Caco-2 (cell line): Measurements from ENCODE around the gene CD82. TPM values are rescaled to one million over a fixed set of nuclear protein-coding genes. Genes with fewer than 3 reads are reported as not detected.
A peak's percentile ranks its signal among the peaks of the same experiment; 100 is the strongest.
"Not testable (repeated sequence)": the region's sequence is repeated elsewhere in the genome, so short reads cannot be mapped to it uniquely, and the experiment has no call there.

Source experiments
- BruUV-seq: library from RNA; stranded (reverse); fragments of 400-500 nt; replicated peaks from 2 replicates; lab custom pipeline; 2021; lab: Mats Ljungman, UMichigan
- CTCF ChIA-PET: fragments of 300-600 bp; sonication (Branson Sonifier 250); formaldehyde crosslinking; loops from one replicate; lab custom pipeline; 2022; ENCODE audit warnings: antibody characterized with exemption; lab: Charles Lee
- POLR2A ChIA-PET: fragments of 300-600 bp; sonication (Branson Sonifier 250); formaldehyde crosslinking; loops from one replicate; lab custom pipeline; 2022; ENCODE audit warnings: antibody characterized with exemption; lab: Charles Lee
- DNase-seq, 2 experiments: peaks; one replicate each; pipeline versions ENCODE4 v3.0.0 to v3.0.0-alpha.2; 2020 to 2022
- H3K27me3 ChIP-seq: replicated peaks from 2 replicates; pipeline ENCODE4 v1.6.0; 2011; ENCODE audit warnings: low read length; ENCODE audit not compliant: control insufficient read depth, insufficient read depth
- H3K36me3 ChIP-seq: 2 replicates; pipeline ENCODE4 v1.5.1; 2011; ENCODE audit warnings: low read length; ENCODE audit not compliant: control insufficient read depth, insufficient read depth
- H3K4me1 ChIP-seq: fragments of 250-450 bp; sonication (Bioruptor Pico); 2 replicates; pipeline ENCODE4 v1.5.1; 2020; ENCODE audit warnings: mild to moderate bottlenecking
- H3K4me3 ChIP-seq: 2 replicates; pipeline ENCODE4 v1.5.1; 2011; ENCODE audit warnings: low read depth, mild to moderate bottlenecking, control low read depth, low read length
- H3K9me3 ChIP-seq: fragments of 250-450 bp; sonication (Bioruptor Pico); 2 replicates; pipeline ENCODE4 v1.5.1; 2020; ENCODE audit warnings: mild to moderate bottlenecking, moderate library complexity
- H3K27ac Mint-ChIP-seq: one replicate; pipeline ENCODE4 v1.8.0; 2022; ENCODE audit warnings: mixed read lengths; ENCODE audit not compliant: unreplicated experiment
- H3K27me3 Mint-ChIP-seq: one replicate; pipeline ENCODE4 v1.8.0; 2022; ENCODE audit warnings: mixed read lengths; ENCODE audit not compliant: insufficient read depth, unreplicated experiment
- H3K36me3 Mint-ChIP-seq: one replicate; pipeline ENCODE4 v1.8.0; 2022; ENCODE audit warnings: mild to moderate bottlenecking, mixed read lengths; ENCODE audit not compliant: insufficient read depth, unreplicated experiment
- H3K4me1 Mint-ChIP-seq: one replicate; pipeline ENCODE4 v1.8.0; 2022; ENCODE audit warnings: low read depth, mixed read lengths; ENCODE audit not compliant: unreplicated experiment
- H3K4me3 Mint-ChIP-seq: one replicate; pipeline ENCODE4 v1.8.0; 2022; ENCODE audit warnings: mild to moderate bottlenecking, moderate library complexity, mixed read lengths; ENCODE audit not compliant: unreplicated experiment
- H3K9me3 Mint-ChIP-seq: one replicate; pipeline ENCODE4 v1.8.0; 2022; ENCODE audit warnings: mixed read lengths; ENCODE audit not compliant: unreplicated experiment
- CTCF ChIP-seq, 2 experiments: fragments of 200-600 bp in 1 of 2; IDR thresholded peaks; 1 replicate in 1 of 2; 2 replicates in 1 of 2; pipeline versions ENCODE4 v1.5.1 to v1.8.0; 2011 to 2022; ENCODE audit warnings: antibody characterized with exemption in 1 of 2, control low read depth in 1 of 2, inconsistent platforms in 1 of 2, low read depth in 1 of 2, low read length in 1 of 2, mild to moderate bottlenecking in 1 of 2, moderate library complexity in 1 of 2; ENCODE audit not compliant: insufficient read depth in 1 of 2, severe bottlenecking in 1 of 2, unreplicated experiment in 1 of 2
- intact Hi-C: fragments of 100-400 bp; cut with micrococcal nuclease; formaldehyde crosslinking; loops from one replicate; pipeline ENCODE4 v1.10.0; 2022; ENCODE audit not compliant: unreplicated experiment
- total RNA-seq: library from RNA; stranded (reverse); gene quantifications from 2 replicates; pipeline ENCODE4 v1.2.3, GENCODE V29; 2022

The CD82 gene
- total RNA-seq, 1 experiment from 2014 or later = 4.3 TPM

DNA sequence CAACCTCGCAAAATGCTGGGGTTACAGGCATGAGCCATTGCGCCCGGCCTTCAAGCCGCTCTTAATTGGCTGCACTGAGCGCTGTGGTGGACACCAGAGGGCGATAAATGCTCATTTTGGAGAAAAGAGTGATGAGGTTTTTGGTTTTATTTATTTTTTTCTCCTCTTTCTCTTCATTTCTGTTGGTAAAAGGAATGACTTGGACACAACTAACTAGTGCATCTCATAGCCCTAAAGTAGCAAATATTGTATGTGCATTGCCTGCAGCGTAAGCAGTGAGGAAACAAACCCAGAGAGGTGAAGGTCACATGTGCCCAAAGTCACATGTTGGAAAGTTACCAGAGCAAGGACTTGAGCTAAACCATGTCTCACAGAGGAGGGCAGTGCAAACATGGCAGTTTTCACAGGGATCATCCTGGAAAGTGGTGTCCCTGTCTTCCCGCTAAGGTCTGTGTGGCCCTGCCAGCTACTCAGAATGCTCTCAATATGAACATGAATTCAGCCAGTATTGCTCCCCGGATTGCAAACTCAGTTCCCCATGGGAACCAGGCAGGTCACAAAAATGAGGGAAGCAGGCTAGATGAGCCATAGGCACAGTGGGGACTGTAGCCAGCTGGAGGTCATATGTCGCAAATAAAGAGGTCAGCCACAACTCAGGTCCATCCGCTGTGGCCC, 8.6 kb upstream of the CD82 start:
- ChIA-PET POLR2A (no interaction called here), CTCF (interaction anchor here (0.6 to 4.1 kb wide), 8 partner anchors 9 to 355 kb away, joined by 3 to 49 read pairs (median 4); partner anchors contain the start of gene CD82)
- intact Hi-C loops = loop anchor here (1.0 to 10.0 kb wide), 2 partner anchors 60 to 338 kb away; no protein-coding TSS in a partner anchor
- 0 out of 2 replicates have a peak, but pooled peaks cover 7% of the 10 kb centered on the region for H3K9me3 ChIP-seq
- no peak overlapping the region for H3K4me3 Mint-ChIP-seq
- no peaks in the 10 kb centered on the region for H3K36me3 ChIP-seq
- no peaks in the 10 kb centered on the region for H3K36me3 Mint-ChIP-seq
- peak; percentile 53 to 81 for TF ChIP-seq CTCF (IDR thresholded peaks at IDR 0.05; ENCODE audit: insufficient read depth in 1 of 2, low read depth in 1 of 2, low read length in 1 of 2, severe bottlenecking in 1 of 2, unreplicated experiment in 1 of 2)
- no peak overlapping the region for H3K27ac Mint-ChIP-seq
- H3K27me3 ChIP-seq = no peaks in the 10 kb centered on the region
- peak in 1 of 2 experiments; percentile 62 for DNase-seq
- no peak overlapping the region for H3K4me3 ChIP-seq
- H3K27me3 Mint-ChIP-seq = no peaks in the 10 kb centered on the region
- BruUV-seq = no TSS peak
- no peaks in the 10 kb centered on the region for H3K4me1 ChIP-seq
- H3K4me1 Mint-ChIP-seq = no peaks in the 10 kb centered on the region
- H3K9me3 Mint-ChIP-seq = no peaks in the 10 kb centered on the region

GRCh38 chr11:44557464-44557863, 8.0 kb upstream of the CD82 start:
- H3K4me1 ChIP-seq = no peaks in the 10 kb centered on the region
- H3K27me3 ChIP-seq = no peaks in the 10 kb centered on the region
- H3K4me3 Mint-ChIP-seq = no peak overlapping the region
- H3K9me3 Mint-ChIP-seq = no peaks in the 10 kb centered on the region
- no peaks in the 10 kb centered on the region for H3K27me3 Mint-ChIP-seq
- no peaks in the 10 kb centered on the region for H3K36me3 Mint-ChIP-seq
- H3K27ac Mint-ChIP-seq = no peak overlapping the region
- intact Hi-C loops = loop anchor here (10.0 kb wide), 1 partner anchor 337 kb away; no protein-coding TSS in a partner anchor
- H3K36me3 ChIP-seq = no peaks in the 10 kb centered on the region
- ChIA-PET POLR2A (no interaction called here), CTCF (interaction anchor here (0.6 to 4.1 kb wide), 8 partner anchors 8 to 354 kb away, joined by 3 to 49 read pairs (median 4); partner anchors contain the start of gene CD82)
- no peak overlapping the region for H3K4me3 ChIP-seq
- DNase-seq = no peak
- TF ChIP-seq CTCF (IDR thresholded peaks at IDR 0.05; ENCODE audit: insufficient read depth in 1 of 2, low read depth in 1 of 2, low read length in 1 of 2, severe bottlenecking in 1 of 2, unreplicated experiment in 1 of 2) = no peak
- no peaks in the 10 kb centered on the region for H3K4me1 Mint-ChIP-seq
- BruUV-seq = no TSS peak
- H3K9me3 ChIP-seq = 0 out of 2 replicates have a peak, but pooled peaks cover 6% of the 10 kb centered on the region

DNA sequence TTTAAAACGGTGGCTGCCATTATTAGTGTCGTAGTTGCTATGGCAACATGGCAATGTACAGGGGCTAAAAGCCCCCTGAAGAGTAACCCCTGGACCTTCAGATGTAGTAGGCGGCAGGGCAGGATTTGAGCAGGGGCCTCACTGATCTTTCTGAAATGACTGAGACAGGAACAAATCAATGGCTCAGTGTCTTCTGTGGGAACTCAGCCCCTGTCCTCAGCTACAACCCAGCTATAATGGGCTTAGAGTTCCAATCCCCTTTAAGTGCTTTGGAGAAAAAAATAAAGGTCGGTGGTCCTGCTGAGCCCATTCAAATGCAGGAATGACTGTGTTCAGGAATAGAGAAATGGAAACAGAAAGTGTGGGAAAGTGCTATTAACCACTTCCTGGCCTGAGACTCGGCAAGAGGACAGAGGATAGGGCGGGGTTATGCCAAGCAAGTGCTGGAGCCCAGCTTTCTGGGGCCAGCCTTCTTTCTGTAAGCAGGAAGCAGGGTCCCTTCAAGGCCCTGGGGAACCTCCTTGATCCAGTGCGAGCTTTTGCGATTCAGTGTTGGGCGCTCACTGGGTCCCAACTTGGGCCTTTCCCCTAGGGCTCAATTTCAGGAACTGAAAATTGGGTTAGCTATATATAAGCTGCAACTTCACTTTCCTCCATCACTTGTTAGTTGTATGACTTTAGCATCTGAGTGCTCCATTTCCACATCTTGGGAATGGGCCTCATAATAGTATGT, 6.1 kb upstream of the CD82 start:
- Histone ChIP-seq H3K36me3 (no peaks in the 10 kb centered on the region), H3K4me1 (no peaks in the 10 kb centered on the region), H3K9me3 (no peaks in the 10 kb centered on the region), H3K4me3 (no peak overlapping the region), H3K27me3 (no peaks in the 10 kb centered on the region)
- Mint-ChIP-seq H3K27me3 (no peaks in the 10 kb centered on the region), H3K9me3 (no peaks in the 10 kb centered on the region), H3K36me3 (no peaks in the 10 kb centered on the region), H3K27ac (no peak overlapping the region), H3K4me1 (no peaks in the 10 kb centered on the region), H3K4me3 (no peak overlapping the region)
- CTCF ChIA-PET = interaction anchor here (0.9 kb wide), 1 partner anchor 58 kb away, joined by 4 read pairs; no protein-coding TSS in a partner anchor
- no TSS peak for BruUV-seq
- intact Hi-C loops = loop anchor here (10.0 kb wide), 1 partner anchor 335 kb away; no protein-coding TSS in a partner anchor
- POLR2A ChIA-PET = no interaction called here
- DNase-seq = no peak
- no peak for TF ChIP-seq CTCF (IDR thresholded peaks at IDR 0.05; ENCODE audit: insufficient read depth in 1 of 2, low read depth in 1 of 2, low read length in 1 of 2, severe bottlenecking in 1 of 2, unreplicated experiment in 1 of 2)

GRCh38 chr11:44559940-44560300, 5.5 kb upstream of the CD82 start:
- H3K27me3 ChIP-seq, H3K4me3 Mint-ChIP-seq, H3K27me3 Mint-ChIP-seq, H3K4me1 Mint-ChIP-seq, BruUV-seq, H3K4me1 ChIP-seq, DNase-seq, H3K36me3 Mint-ChIP-seq, H3K36me3 ChIP-seq, CTCF ChIA-PET, H3K9me3 Mint-ChIP-seq, H3K27ac Mint-ChIP-seq, POLR2A ChIA-PET, H3K9me3 ChIP-seq, H3K4me3 ChIP-seq: not testable (repeated sequence)
- intact Hi-C loops = loop anchor here (10.0 kb wide), 1 partner anchor 335 kb away; no protein-coding TSS in a partner anchor
